ENCODE measurements around the gene SFN.
"Not testable (repeated sequence)": the region's sequence is repeated elsewhere in the genome, so short reads cannot be mapped to it uniquely, and the experiment has no call there.

The SFN gene

DNA sequence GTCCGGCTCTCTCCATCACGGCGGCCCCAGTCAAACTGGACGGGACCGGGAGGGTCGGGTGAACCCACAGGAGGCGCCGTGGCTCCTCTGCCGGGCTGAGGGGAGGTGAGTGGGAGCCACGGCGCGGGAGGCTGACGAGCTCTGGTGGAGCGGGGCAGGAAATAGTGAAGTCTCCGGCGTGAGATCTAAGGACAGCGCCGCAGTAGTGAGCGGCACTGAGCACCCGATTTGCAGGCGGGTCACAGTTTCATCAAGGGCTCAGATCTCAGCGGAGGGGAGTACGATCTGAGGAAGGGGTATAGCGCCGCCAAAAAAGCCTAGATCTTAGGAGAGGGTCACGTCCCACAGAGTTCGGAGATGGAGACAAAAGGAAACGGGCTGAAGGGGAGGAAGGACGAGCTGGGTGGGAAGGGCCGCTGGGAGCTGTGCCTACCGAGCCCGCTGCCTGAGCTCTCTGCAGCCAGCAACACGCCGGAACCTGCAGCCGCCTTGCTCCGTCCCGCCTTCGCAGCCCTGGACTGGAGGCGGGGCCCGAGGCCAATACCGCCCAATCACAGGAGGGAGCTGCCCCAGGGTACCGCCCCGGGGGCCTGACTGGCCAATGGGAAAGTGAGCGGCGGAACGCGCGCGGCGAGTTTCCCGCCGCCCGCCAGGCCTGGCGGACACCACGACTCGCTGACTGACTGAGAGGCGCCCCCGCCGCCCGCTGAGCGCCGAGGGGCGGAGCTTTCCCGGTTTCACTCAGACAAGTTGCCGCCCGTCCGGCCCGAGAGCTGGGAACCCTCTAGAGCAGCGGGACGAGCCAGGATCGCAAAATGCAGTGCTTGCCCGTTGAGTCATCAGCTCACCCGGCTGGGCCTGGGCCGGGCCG lies 1.9 kb downstream of the SFN start:
- peak; percentile 87 for DNase-seq (ENCODE audit: low read depth)

DNA sequence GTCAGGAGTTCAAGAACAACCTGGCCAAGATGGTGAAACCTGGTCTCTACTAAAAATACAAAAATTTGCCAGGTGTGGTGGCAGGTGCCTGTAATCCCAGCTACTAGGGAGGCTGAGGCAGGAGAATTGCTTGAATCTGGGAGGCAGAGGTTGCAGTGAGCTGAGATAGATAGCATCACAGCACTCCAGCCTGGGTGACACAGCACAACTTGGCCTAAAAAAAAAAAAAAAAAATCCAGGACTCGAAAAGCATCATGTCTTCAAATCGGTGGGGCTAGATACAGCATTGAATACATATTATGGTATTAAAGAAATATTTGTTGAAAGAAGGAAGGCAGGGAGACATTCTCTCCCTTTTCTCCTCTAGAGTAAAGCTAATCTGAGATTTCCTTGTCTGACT lies 10.1 kb downstream of the SFN start:
- not testable (repeated sequence) for DNase-seq (ENCODE audit: low read depth)

DNA sequence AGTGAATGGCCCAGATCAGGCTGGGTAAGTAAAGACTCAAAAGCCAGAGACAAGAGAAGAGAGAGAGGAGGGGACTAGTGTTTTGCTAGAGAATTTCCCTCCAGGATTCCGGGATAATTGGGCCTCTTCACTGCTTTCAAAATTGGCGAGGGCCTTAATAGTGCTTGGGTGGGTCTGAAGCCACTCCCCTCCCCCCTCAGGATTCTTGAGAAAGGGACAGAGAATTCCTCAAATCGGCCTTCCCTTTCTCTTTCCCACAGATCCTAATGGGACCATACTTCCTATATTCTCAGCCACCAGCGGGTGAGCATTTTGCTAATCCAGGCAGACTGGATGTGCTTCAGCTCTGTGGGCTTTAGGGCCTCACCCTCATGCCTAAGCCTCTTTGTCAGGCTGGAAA lies 11.9 kb downstream of the SFN start:
- DNase-seq (ENCODE audit: low read depth): no peak

DNA sequence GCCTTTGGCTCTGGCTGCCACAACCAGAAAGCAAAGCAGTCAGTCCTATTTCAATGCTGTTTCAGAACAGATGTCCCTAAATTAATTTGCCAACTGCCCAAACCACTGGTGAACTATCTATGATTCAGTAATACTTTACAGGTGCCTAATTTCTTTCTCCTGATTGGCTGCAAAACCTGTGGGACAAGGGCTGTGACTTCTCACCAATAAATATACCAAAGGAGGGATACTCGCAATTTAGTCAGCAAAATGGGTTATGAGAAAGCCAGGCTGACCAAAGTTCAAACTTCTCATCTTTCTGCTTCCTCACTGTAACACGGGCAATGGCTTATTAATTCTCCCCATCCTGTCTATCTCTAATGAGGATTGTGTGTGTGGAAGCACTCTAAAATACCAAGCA lies 14.4 kb downstream of the SFN start:
- no peak for DNase-seq (ENCODE audit: low read depth)

DNA sequence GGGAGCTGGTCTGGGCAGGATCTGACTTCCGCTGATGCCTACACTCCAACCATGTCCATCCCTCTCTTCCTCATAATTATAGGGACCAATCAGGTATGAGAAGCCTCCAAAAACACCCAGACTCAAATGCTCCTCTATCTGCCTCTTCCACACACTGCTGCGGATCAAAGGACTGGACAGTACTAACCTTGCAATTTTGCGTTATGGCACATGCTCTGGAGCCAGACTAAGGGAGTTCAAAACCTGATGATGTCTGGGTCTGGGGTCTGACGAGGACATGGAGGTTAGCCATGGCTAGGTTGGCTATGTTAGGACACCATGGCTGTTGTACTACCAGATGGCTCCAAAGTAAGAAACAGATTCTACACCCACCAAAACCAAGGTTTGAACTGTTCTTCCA lies 16.8 kb downstream of the SFN start:
- DNase-seq (ENCODE audit: low read depth): no peak

DNA sequence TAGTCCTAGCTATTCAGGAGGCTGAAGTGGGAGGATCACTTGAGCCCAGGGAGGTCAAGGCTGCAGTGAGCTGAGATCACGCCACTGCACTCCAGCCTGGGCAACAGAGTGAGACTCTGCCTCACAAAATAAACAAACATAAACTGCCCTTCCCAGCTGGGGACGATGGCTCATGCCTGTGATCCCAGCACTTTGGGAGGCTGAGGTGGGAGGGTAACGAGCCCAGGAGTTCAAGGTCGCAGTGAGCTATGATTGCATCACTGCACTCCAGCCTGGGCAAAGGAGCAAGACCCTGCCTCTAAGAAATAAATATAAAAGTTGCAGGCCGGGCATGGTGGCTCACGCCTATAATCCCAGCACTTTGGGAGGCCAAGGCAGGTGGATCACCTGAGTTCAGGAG lies 18.7 kb downstream of the SFN start:
- DNase-seq (ENCODE audit: low read depth): not testable (repeated sequence)

DNA sequence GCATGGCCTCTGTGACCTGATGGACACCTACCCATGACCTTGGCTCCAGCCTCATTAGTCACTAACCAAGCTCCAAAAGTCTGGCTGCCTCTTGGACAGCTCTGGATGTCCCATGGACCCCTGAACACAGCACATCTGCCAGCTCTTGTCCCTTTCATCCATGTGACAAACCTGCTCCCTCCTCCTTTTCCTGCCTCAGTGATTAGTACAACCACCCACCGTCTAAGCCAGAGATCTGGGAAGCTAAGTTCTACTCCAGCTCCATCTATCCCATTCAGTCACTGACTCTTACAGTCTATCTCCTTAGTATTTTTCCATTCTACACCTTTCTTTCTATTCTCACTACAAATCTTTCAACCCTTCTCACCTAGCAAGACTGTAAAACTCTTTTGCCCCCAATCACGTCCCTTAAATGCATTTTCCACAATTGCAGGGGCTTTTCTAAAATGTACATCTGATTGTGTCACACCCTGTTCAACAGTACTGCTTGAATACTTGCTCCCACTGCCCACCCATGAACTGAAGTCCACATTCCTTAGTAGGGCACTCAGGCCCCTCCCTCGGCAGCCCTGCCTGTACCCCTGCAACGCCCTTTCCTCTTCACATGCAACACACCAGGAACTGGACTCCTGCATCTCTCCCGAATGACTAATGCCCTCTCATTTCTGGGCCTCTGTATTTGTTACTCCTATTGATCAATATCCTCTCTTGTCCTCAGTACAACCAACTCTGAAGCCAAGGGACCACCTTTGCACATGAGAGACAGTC lies 19.9 kb downstream of the SFN start:
- DNase-seq (ENCODE audit: low read depth): no peak

DNA sequence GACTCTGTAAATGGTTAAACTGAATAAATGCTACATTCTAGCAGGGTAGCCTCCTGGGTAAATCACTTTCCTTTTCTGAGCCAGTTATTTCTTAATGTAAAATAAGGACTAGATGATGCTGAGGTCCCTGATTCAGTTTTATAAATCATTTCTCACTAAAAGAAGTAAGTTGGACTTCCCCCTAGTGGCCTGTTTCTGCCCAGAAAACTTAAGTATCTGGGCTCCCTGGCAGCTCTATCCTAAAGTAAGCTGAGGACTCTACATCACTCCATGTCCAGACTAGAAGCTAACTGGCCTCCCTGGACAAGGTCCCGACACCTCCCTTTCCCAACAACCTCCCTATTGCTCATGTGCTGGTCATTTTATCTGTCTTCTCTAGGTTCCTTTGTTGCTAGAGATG lies 24.2 kb downstream of the SFN start:
- DNase-seq (ENCODE audit: low read depth): no peak

DNA sequence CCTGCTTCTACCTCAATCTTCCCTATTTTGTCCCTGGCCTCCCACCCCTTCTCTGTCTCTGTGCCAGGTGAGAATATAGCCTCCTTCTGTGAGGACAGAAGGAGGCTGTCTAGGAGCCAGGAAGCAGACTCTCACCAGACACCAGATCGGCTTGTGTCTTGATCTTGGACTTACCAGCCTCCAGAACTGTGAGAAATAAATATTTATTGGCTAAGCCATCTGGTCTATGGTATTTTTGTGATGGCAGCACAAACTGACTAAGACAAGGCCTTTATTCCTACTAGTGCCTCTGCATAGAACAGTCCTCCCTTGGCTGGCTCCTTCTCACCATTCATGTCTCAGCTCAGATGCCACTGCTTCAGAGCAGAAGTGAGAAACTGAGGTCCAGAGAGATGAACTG lies 25.3 kb downstream of the SFN start:
- no peak for DNase-seq (ENCODE audit: low read depth)

DNA sequence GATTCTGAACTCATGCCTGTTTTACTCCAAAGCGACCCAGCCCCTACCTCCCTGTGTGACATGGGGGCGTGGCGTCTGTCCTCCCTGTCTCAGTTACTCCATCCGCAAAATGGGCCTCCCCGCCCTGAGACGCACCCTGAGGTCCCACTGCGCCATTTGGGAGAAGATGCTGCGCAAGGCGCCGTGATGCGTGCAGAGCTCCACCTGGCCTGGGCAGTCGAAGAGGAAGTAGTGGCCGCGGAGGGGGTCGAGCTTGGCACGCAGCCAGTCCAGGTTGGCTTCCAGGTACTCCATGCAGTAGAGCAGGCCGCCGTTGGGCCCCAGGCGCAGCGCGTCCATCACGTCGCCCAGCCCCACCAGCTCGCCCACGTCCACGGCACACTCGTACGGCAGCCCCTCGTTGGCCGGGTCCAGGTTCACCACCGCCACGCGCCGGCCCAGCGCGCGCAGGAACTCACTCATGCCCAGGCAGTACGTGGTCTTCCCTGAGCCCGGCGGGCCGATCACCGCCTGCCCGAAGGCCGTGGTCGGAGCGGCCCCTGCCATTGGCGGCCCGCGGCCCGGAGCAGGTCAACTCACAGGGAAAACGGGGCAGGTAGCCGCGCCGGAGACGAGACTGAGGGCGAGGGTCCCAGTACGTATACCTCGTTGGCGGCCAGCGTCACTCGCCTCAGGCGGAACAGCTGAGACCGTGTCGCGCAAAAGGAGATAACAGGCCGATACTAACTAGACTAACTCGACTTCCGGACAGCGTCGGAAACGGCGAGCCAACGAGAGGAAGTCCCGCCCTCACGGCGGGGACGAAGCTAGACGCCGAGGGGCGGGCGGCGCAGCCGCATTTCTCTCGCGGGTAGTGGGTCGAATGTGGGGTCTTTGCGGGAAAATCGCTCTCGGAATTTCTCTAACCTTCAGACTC lies 26.9 kb downstream of the SFN start, which contains the start of gene GPN2:
GPN2 (minus strand) TSS at position 733 of the 916 bp plus-strand sequence; CDS start at position 546, 187 bp downstream.
- no peak for DNase-seq (ENCODE audit: low read depth)

DNA sequence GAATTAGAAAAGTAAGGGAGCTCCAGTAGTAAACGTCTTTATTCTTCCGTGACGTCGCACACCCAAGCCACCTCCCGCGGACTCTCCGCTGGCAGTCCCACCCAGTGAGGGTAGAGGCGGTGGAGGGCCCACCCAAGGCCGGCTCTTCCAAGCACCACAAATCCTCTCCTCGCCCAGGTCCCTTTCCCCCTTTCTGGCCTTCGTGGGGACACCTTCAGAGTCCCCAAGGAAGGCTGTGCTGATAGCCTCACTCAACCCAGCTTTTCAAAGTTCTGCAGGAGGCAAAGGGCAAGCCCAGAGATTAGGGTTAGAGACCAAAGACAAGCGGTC lies 27.5 kb downstream of the SFN start:
- DNase-seq (ENCODE audit: low read depth): no peak

DNA sequence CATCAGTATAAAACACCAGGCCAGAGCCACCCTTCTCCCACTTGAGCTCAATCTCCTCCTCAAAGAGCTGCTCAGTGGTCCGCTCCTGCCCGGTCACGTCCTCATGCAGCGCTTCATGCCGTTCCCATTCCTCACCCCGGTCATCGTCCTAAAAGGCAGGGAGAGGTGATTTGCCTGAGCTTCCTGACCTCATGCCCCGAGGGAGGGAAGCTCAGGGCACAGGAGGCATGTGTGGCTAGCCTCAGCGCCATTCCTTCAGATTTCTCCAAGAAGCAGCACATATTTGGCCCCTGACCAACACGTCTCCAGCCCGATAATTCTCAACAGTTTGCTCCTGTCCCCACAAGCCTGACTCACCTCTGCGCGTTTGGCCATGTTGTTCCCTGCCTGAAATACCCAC lies 31.3 kb downstream of the SFN start:
- no peak for DNase-seq (ENCODE audit: low read depth)

DNA sequence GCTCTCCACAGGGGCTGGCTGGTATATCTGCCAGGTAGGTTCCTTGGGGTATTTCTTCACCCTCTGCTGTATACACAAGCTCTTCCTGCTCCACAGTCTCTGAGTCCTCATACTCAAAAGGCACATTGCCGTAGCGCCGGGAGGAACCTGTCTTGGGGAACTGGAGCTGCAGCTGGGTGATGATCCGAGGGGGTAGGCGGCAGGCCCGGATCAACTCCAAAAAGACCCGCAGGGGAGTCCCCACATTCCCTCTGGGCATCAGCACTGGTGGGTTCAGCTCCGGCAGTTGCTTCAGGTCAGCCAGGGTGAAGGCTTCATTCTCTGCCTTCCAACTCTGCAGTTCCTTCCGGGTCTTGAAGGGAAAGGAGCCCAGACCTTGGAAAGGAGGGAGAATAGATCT lies 34.4 kb downstream of the SFN start:
- DNase-seq (ENCODE audit: low read depth): no peak

DNA sequence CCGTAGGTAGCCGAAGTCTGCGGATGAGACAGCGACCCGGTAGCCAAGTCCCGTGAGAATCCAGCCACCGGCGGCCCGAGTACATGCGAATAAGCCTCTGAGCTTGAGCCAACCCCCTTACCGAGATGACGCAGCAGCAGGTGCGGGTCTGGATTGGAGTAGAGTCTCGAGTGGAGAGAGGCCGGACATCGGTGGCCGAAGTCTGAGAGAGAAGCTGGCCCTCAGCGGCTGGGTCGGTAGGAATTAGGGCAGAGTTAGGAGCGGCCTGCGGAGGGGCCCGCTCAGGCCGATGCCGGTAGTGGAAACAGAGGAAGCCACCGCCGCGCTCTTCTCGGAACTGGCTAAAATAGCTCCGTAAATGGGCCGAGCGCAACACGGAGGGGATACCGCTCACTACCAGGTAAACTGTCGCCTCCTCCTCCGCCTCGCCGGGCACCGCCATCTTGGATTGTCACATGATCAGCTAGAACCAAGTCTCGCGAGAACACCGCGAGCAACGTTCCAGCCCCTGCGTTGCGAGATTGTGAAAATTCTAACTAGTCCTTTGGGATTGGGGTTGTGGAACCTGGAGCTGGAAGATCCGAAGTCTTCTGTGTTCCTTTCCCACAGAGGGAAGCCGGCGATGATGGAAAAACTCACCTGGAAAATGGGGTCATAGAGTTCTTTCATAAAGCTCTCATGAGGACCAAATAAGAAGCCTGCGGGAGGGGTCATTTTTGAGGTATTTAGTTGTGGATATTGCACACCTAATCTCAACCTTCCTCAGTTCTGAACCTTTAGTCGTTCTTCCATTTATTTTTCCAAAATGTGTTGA lies 37.3 kb downstream of the SFN start, which contains the start of gene GPATCH3:
GPATCH3 (minus strand) TSS at position 467 of the 814 bp plus-strand sequence; CDS start at position 442, 25 bp downstream.
- peak; percentile 58 for DNase-seq (ENCODE audit: low read depth)

DNA sequence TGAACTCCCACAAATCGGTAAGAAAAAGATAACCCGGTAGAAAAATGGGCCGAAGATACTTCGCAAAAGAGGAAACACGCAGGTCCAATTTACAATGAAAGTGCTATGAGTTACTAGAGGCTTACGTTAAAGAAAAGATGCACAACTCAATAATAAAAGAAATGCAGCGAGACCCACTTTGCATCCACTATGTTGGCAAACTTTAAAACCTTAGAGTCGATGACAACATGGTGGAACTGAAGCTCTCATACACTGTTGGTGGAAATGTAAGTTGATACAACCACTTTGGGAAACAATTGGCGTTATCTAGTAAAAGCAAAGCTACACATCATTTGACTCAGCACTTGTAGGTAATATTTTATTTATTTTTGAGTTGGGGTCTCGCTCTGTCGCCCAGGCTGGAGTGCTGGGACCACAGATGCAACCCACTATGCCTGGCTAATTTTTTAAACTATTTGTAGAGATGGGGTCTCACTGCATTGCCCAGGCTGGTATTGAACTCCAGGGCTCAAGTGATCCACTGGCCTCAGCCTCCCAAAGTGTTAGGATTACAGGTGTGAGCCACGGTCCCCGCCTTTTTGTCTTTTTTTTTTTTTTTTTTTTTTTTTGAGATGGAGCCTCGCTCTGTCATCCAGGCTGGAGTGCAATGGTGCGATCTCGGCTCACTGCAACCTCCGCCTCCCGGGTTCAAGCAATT lies 38.0 kb downstream of the SFN start:
- DNase-seq (ENCODE audit: low read depth): no peak

DNA sequence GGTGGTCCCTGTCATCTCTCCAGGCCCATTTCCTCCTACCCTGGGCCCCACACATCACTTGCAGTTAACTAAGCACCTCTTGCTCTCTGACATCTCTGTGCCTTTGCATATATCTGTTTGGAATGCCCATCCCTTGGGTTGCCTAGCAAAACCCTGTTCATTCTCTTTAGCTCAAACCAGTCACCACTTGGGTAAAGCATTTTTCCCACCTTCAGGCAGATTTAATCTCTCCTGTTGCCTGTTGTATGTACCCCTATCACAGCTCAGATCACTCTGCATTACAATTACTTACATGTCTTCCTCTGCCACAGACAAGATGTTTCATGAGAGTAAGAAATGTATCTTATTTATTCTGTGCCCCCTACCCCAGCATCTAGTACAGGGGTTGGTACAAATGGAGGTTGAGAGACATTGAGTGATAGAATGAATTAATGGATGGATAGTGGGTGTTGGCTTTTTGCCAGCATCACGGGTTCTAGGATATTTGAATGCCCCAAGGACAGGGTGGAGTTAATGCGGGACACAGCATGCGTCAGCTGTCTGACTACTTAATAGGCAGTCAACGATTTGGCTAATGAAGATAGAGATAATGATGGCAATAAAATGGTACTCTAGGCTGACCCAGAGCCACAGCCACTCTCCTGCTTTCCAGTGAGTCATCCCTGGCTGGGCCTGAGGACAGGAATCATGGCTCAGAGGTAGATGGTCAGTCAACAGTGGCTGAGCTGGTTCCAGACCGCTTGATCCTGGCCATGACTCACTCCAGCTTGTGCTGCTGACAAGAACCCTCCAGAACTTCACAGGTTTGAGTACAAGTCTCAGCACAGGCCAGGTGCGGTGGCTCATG lies 44.3 kb downstream of the SFN start:
- peak; percentile 69 for DNase-seq (ENCODE audit: low read depth)

DNA sequence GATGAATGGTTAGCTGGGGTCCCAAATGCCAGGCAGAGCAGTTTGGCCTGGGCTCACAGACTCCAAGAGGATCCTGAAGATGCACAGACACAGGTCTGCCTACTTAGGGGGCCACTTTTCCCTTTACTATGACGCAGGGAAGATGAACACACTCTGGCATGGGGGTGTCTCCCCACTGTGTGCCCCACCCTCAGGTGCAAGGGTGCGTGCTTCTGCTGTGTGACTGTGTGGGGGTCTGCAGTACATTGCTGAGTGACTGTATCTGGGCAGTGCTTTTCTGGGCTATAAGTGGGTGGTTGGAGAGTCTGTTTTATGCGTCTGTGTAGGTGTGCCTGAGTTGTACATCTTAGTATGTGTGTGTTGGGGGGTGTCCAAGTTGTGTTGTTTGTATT lies 47.0 kb downstream of the SFN start:
- DNase-seq (ENCODE audit: low read depth): no peak

DNA sequence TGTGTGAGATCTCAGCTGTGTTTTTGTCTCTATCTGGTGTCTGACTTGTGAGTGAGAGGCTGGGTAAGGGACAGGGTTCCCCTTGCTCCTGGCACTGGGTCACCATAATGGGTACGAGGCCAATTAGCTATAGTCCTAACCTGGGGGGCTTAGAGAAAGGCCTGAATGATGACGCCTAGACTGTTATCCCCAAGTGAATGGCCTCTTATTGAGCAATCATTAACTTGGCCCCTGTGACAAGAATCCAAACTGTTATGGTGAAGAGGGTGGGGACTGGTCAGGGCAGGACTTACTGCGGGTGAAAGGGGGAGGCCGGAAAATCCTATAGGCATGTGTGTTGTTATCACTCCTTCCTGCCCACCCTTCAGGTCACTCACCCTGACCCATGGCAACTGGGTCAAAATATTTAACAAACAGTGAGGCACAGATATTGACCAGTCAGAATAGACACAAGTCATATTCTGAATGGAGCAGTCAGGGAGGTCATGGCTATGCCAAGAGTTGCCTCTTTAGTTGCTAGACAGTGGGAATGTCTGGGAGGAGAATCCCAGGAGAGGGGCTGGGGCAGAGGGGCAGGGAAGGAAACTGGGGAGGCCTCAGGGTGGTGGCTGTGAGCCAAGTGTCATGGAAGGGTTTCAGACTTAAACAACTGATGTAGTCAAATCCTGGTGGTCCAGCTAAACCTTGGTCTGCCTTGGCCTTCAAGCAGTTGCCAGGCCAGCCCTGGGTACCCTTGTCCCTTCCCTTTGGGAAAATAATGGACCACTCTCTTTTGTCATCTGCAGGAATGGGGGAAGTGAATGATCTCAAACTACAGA lies 47.6 kb downstream of the SFN start:
- DNase-seq (ENCODE audit: low read depth): no peak

All from non-pigmented ciliary epithelial cell (primary cell).